Panc1 (cell line): ENCODE results near the gene DNMT3A. TPM values are rescaled to one million over a fixed set of nuclear protein-coding genes. Genes with fewer than 3 reads are reported as not detected.

Source experiments
- ATAC-seq: fragments of 200-7000 bp; cut with Tn5 transposase; 2 replicates; pipeline ENCODE4 v1.9.1; 2020; ENCODE audit warnings: mild to moderate bottlenecking, moderate library complexity
- BruUV-seq: library from RNA; stranded (reverse); fragments of 400-500 nt; replicated peaks from 2 replicates; lab custom pipeline; 2021; lab: Mats Ljungman, UMichigan
- CTCF ChIA-PET: fragments of 300-600 bp; sonication (Branson Sonifier 250); formaldehyde crosslinking; loops from one replicate; lab custom pipeline; 2022; ENCODE audit warnings: antibody characterized with exemption; lab: Charles Lee
- POLR2A ChIA-PET: fragments of 300-600 bp; sonication (Branson Sonifier 250); formaldehyde crosslinking; loops from one replicate; lab custom pipeline; 2022; ENCODE audit warnings: antibody characterized with exemption; lab: Charles Lee
- DNase-seq: peaks from one replicate; pipeline ENCODE4 v3.0.0-alpha.2; 2010; ENCODE audit warnings: low read depth, low spot score
- H3K27ac ChIP-seq: 2 replicates; pipeline ENCODE4 v1.5.1; 2011; ENCODE audit warnings: mild to moderate bottlenecking, low read length, inconsistent platforms
- H3K27me3 ChIP-seq: fragments of 200-500 bp; sonication (Bioruptor generic); 2 replicates; pipeline ENCODE4 v1.6.0; 2014; ENCODE audit warnings: low read length, inconsistent platforms; ENCODE audit not compliant: control insufficient read depth, insufficient read depth
- H3K36me3 ChIP-seq: fragments of 200-500 bp; sonication (Bioruptor generic); 2 replicates; pipeline ENCODE4 v1.5.1; 2014; ENCODE audit warnings: inconsistent platforms, mild to moderate bottlenecking, low read length, moderate library complexity; ENCODE audit not compliant: control insufficient read depth, insufficient read depth
- H3K4me1 ChIP-seq: 2 replicates; pipeline ENCODE4 v1.5.1; 2011; ENCODE audit warnings: inconsistent platforms, mild to moderate bottlenecking, low read length, moderate library complexity; ENCODE audit not compliant: control insufficient read depth, insufficient read depth
- H3K4me3 ChIP-seq, 2 experiments: 2 replicates each; pipeline ENCODE4 v1.5.1; 2011 to 2012; ENCODE audit warnings: low read depth in 2 of 2, low read length in 2 of 2, mild to moderate bottlenecking in 2 of 2, inconsistent platforms in 1 of 2, moderate library complexity in 1 of 2
- H3K9me3 ChIP-seq: fragments of 200-500 bp; sonication (Bioruptor generic); 2 replicates; pipeline ENCODE4 v1.5.1; 2014; ENCODE audit warnings: low read depth, mild to moderate bottlenecking, inconsistent platforms, low read length, moderate library complexity; ENCODE audit not compliant: control insufficient read depth, insufficient read depth
- POLR2AphosphoS5 ChIP-seq: IDR thresholded peaks from 2 replicates; pipeline ENCODE4 v1.6.1; 2012; ENCODE audit warnings: mild to moderate bottlenecking, low read depth, low read length, moderate library complexity
- SIN3A ChIP-seq: IDR thresholded peaks from 2 replicates; pipeline ENCODE4 v1.6.1; 2012; ENCODE audit warnings: low read depth, mild to moderate bottlenecking, low read length, moderate library complexity, borderline replicate concordance; ENCODE audit not compliant: insufficient read depth
- TCF7L2 ChIP-seq: IDR thresholded peaks from 2 replicates; pipeline ENCODE4 v1.6.1; 2011; ENCODE audit warnings: mild to moderate bottlenecking, low read depth, low read length, inconsistent platforms
- in situ Hi-C: cut with HindIII; loops from 2 replicates; pipeline ENCODE4 v1.10.0; 2016; ENCODE audit warnings: low sequenced_read_pairs, low pct_unique_long_range_greater_than_20kb
- intact Hi-C: fragments of 100-400 bp; cut with micrococcal nuclease; formaldehyde crosslinking; loops from one replicate; pipeline ENCODE4 v1.10.0; 2022; ENCODE audit not compliant: unreplicated experiment
- total RNA-seq: library from RNA; stranded (reverse); gene quantifications from one replicate; pipeline ENCODE4 v1.2.1, GENCODE V29; 2021; ENCODE audit not compliant: unreplicated experiment
- TF ChIP-seq, protein P1 (sequence below): fragments of 450-650 bp; IDR thresholded peaks from 2 replicates; pipeline ENCODE4 v1.5.1; 2017; ENCODE audit warnings: mild to moderate bottlenecking
- TF ChIP-seq, protein P2 (sequence below), 2 experiments: IDR thresholded peaks; 2 replicates each; pipeline ENCODE4 v1.6.1; 2011 to 2012; ENCODE audit warnings: low read depth in 2 of 2, control low read depth in 1 of 2, low read length in 1 of 2, mild to moderate bottlenecking in 1 of 2, moderate library complexity in 1 of 2; ENCODE audit not compliant: insufficient read depth in 1 of 2

DNMT3A gene
- total RNA-seq, 1 experiment from 2014 or later: 29.3 TPM

DNA sequence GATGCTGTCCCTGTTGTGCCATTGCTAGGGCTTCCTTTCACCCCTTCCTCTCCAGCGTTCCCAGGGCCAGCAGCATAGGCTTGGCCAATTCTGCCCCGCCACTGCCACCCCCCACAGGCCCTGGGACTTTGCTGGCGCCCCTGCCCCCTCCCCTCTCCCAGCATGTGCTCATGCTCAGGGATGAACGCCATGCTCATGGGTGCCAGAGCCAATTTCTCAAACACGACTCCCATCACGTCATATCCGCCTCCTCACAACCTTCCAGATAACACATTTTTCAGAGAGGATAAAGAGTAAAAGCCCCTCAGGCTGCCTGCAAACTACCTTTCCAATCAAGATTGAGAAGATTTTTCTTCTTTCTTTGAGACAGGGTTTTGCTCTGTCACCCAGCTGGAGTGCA, 48.6 kb downstream of the DNMT3A start:
- ChIA-PET CTCF (interaction anchor here (1.2 kb wide), 1 partner anchor 69 kb away, joined by 3 read pairs; no protein-coding TSS in a partner anchor), POLR2A (no interaction called here)
- intact Hi-C loops (no loop called here), in situ Hi-C loops (no loop called here)
- Histone ChIP-seq H3K27ac (no peak overlapping the region), H3K27me3 (no peaks in the 10 kb centered on the region), H3K4me1 (peaks cover 5% of the 10 kb centered on the region; the same call in 1 of the 2 replicates), H3K9me3 (no peaks in the 10 kb centered on the region), H3K36me3 (no peaks in the 10 kb centered on the region), H3K4me3 (no peak overlapping the region)
- ATAC-seq (no peak), DNase-seq (no peak)
- TF ChIP-seq SIN3A (no peak), TCF7L2 (no peak), POLR2AphosphoS5 (no peak)
- TF ChIP-seq, protein P1, sequence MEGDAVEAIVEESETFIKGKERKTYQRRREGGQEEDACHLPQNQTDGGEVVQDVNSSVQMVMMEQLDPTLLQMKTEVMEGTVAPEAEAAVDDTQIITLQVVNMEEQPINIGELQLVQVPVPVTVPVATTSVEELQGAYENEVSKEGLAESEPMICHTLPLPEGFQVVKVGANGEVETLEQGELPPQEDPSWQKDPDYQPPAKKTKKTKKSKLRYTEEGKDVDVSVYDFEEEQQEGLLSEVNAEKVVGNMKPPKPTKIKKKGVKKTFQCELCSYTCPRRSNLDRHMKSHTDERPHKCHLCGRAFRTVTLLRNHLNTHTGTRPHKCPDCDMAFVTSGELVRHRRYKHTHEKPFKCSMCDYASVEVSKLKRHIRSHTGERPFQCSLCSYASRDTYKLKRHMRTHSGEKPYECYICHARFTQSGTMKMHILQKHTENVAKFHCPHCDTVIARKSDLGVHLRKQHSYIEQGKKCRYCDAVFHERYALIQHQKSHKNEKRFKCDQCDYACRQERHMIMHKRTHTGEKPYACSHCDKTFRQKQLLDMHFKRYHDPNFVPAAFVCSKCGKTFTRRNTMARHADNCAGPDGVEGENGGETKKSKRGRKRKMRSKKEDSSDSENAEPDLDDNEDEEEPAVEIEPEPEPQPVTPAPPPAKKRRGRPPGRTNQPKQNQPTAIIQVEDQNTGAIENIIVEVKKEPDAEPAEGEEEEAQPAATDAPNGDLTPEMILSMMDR: no peak
- TF ChIP-seq, protein P2, sequence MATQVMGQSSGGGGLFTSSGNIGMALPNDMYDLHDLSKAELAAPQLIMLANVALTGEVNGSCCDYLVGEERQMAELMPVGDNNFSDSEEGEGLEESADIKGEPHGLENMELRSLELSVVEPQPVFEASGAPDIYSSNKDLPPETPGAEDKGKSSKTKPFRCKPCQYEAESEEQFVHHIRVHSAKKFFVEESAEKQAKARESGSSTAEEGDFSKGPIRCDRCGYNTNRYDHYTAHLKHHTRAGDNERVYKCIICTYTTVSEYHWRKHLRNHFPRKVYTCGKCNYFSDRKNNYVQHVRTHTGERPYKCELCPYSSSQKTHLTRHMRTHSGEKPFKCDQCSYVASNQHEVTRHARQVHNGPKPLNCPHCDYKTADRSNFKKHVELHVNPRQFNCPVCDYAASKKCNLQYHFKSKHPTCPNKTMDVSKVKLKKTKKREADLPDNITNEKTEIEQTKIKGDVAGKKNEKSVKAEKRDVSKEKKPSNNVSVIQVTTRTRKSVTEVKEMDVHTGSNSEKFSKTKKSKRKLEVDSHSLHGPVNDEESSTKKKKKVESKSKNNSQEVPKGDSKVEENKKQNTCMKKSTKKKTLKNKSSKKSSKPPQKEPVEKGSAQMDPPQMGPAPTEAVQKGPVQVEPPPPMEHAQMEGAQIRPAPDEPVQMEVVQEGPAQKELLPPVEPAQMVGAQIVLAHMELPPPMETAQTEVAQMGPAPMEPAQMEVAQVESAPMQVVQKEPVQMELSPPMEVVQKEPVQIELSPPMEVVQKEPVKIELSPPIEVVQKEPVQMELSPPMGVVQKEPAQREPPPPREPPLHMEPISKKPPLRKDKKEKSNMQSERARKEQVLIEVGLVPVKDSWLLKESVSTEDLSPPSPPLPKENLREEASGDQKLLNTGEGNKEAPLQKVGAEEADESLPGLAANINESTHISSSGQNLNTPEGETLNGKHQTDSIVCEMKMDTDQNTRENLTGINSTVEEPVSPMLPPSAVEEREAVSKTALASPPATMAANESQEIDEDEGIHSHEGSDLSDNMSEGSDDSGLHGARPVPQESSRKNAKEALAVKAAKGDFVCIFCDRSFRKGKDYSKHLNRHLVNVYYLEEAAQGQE (IDR thresholded peaks at IDR 0.05; ENCODE audit: insufficient read depth in 1 of 2, low read depth in 2 of 2, low read length in 1 of 2): no peak
- BruUV-seq: no TSS peak

DNA sequence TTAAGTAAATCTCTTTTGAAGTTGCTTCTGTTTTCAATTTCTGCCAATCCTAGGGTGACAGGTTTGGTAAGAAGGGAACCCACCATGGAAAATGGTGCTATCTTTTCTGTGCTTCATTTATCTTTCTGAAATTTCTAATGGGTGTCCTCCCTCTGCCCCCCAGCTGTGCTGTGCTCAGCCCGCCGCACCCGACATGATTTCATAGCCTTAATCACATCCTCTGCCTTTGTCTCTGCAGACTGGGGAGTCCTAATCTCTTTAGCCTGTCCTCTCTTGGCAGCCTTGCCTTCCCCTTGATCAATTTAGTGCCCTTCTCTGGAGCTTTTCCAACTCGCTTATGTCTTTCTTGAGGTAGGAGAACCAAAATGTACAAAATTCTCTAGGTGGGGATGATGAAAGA, 49.3 kb downstream of the DNMT3A start:
- H3K27ac ChIP-seq: no peak overlapping the region
- intact Hi-C loops: no loop called here
- ATAC-seq (no peak), DNase-seq (no peak)
- H3K9me3 ChIP-seq: no peaks in the 10 kb centered on the region
- in situ Hi-C loops: no loop called here
- BruUV-seq: no TSS peak
- H3K36me3 ChIP-seq: no peaks in the 10 kb centered on the region
- ChIA-PET CTCF (interaction anchor here (0.7 to 1.2 kb wide), 2 partner anchors 69 to 178 kb away, joined by 3 to 4 read pairs; no protein-coding TSS in a partner anchor), POLR2A (no interaction called here)
- H3K4me1 ChIP-seq: peaks cover 5% of the 10 kb centered on the region; the same call in 1 of the 2 replicates
- H3K27me3 ChIP-seq: no peaks in the 10 kb centered on the region
- no peak overlapping the region for H3K4me3 ChIP-seq
- TF ChIP-seq, protein P2 (IDR thresholded peaks at IDR 0.05; ENCODE audit: insufficient read depth in 1 of 2, low read depth in 2 of 2, low read length in 1 of 2): no peak
- TF ChIP-seq POLR2AphosphoS5 (no peak), SIN3A (no peak), TCF7L2 (no peak)
- TF ChIP-seq, protein P1: no peak
